Lung (tissue), 12 donors: ENCODE results near the gene SHANK3. TPM values are rescaled to one million over a fixed set of nuclear protein-coding genes. Genes with fewer than 3 reads are reported as not detected.

Experiments used
- ATAC-seq: fragments of 200-7000 bp; cut with Tn5 transposase; one replicate; pipeline ENCODE4 v1.9.1; 2020; ENCODE audit warnings: moderate number of reproducible peaks; ENCODE audit not compliant: insufficient read depth, low FRiP score
- DNase-seq, 3 donors: peaks; one replicate each; pipeline ENCODE4 v3.0.0-alpha.2; 2013 to 2017
- H3K27ac ChIP-seq, 2 donors: one replicate each; pipeline ENCODE4 v1.5.1; 2013; ENCODE audit warnings: mild to moderate bottlenecking in 2 of 2, moderate library complexity in 2 of 2, control low read depth in 1 of 2, inconsistent platforms in 1 of 2, low read depth in 1 of 2, low read length in 1 of 2
- H3K27me3 ChIP-seq, 3 donors: one replicate each; pipeline ENCODE4 v1.5.1; 2013; ENCODE audit warnings: low read length in 2 of 3; ENCODE audit not compliant: control insufficient read depth in 3 of 3, insufficient read depth in 3 of 3
- H3K36me3 ChIP-seq, 4 donors: one replicate each; pipeline ENCODE4 v1.5.1; 2013; ENCODE audit warnings: low read length in 4 of 4, mild to moderate bottlenecking in 1 of 4, moderate library complexity in 1 of 4; ENCODE audit not compliant: control insufficient read depth in 4 of 4, insufficient read depth in 4 of 4
- H3K4me1 ChIP-seq, 5 donors: one replicate each; pipeline ENCODE4 v1.5.1; 2013; ENCODE audit warnings: low read length in 5 of 5, mild to moderate bottlenecking in 2 of 5, moderate library complexity in 1 of 5; ENCODE audit not compliant: control insufficient read depth in 5 of 5, insufficient read depth in 5 of 5
- H3K4me3 ChIP-seq: one replicate; pipeline ENCODE4 v1.5.1; 2013; ENCODE audit warnings: mild to moderate bottlenecking, control low read depth, moderate library complexity
- H3K9ac ChIP-seq, 2 donors: one replicate each; pipeline ENCODE4 v1.5.1; 2013; ENCODE audit warnings: low read length in 2 of 2, control low read depth in 1 of 2; ENCODE audit not compliant: insufficient read depth in 1 of 2
- H3K9me3 ChIP-seq, 4 donors: one replicate each; pipeline ENCODE4 v1.5.1; 2013; ENCODE audit warnings: low read length in 3 of 4, mild to moderate bottlenecking in 1 of 4, moderate library complexity in 1 of 4; ENCODE audit not compliant: control insufficient read depth in 4 of 4, insufficient read depth in 3 of 4
- CTCF ChIP-seq: IDR thresholded peaks from 2 replicates; pipeline ENCODE4 v1.5.1; 2012; ENCODE audit warnings: mild to moderate bottlenecking; ENCODE audit errors: control extremely low read depth, extremely low read depth
- WGBS, 2 donors: extraction: QIAGEN DNeasy Blood & Tissue Kit; methylation state at CpG; one replicate each; pipeline ENCODE4 v1.1.7; 2013; 5-methylcytosine and 5-hydroxymethylcytosine counted together
- polyA plus RNA-seq, 2 donors: library from polyadenylated mRNA; stranded (reverse); fragments of 200-250 nt; gene quantifications; one replicate each; pipeline ENCODE4 v1.2.1, GENCODE V29; 2013
- total RNA-seq, 2 donors: library from RNA; depleted of rRNA in 1 of 2; stranded (reverse); fragments of >200 nt in 1 of 2; gene quantifications; one replicate each; pipeline ENCODE4 v1.2.1, GENCODE V29; 2014 to 2021
- donor health status: control.
- donor health status: control.
- donor health status: Bipolar disorder and iron deficiency.
- donor health status: healthy.
- donor health status: DM: yes; HTN: yes; CAD: no.

SHANK3 gene
- total and polyA plus RNA-seq, 4 donors: 15.5 to 44.0 (median 22.8) TPM

- Histone ChIP-seq H3K27ac (no peak overlapping the region), H3K36me3 (peaks cover 0 to 28% (median 2%) of the 10 kb centered on the region in 4 donors), H3K9me3 (no peaks in the 10 kb centered on the region), H3K4me1 (peaks cover 0 to 12% (median 0%) of the 10 kb centered on the region in 5 donors), H3K27me3 (peaks cover 0 to 11% (median 7%) of the 10 kb centered on the region in 3 donors), H3K4me3 (no peak overlapping the region), H3K9ac (no peak overlapping the region)
- WGBS, 2 donors: 93 to 94% methylated on average over 21 to 22 of the region's 22 CpGs
- no peak for TF ChIP-seq CTCF
- DNase-seq (no peak), ATAC-seq (no peak)
Observed at GRCh38 chr22:50714631-50715179, 42.1 kb downstream of the SHANK3 start.

- no peak for DNase-seq
- H3K27me3 ChIP-seq: peaks cover 0 to 15% (median 7%) of the 10 kb centered on the region in 3 donors
- H3K4me3 ChIP-seq: no peak overlapping the region
- 87 to 91% methylated on average over 9 of the region's 9 CpGs for WGBS, 2 donors
- ATAC-seq: no peak
- H3K36me3 ChIP-seq: peaks cover 0 to 26% (median 2%) of the 10 kb centered on the region in 4 donors
- no peak for TF ChIP-seq CTCF
- no peaks in the 10 kb centered on the region for H3K9me3 ChIP-seq
- H3K9ac ChIP-seq: no peak overlapping the region
- H3K27ac ChIP-seq: no peak overlapping the region
- H3K4me1 ChIP-seq: peaks cover 0 to 13% (median 0%) of the 10 kb centered on the region in 5 donors
Observed at GRCh38 chr22:50715250-50715649, 42.6 kb downstream of the SHANK3 start.

GRCh38 chr22:50715776-50716175 lies 43.2 kb downstream of the SHANK3 start:
- ATAC-seq (no peak), DNase-seq (no peak)
- Histone ChIP-seq H3K9me3 (no peaks in the 10 kb centered on the region), H3K36me3 (peaks cover 0 to 24% (median 2%) of the 10 kb centered on the region in 4 donors), H3K27ac (no peak overlapping the region), H3K4me3 (no peak overlapping the region), H3K4me1 (peaks cover 0 to 14% (median 0%) of the 10 kb centered on the region in 5 donors), H3K9ac (no peak overlapping the region), H3K27me3 (peaks cover 0 to 15% (median 7%) of the 10 kb centered on the region in 3 donors)
- WGBS, 2 donors: 94 to 99% methylated on average over 7 of the region's 7 CpGs
- TF ChIP-seq CTCF: no peak
